Ishikawa (cell line): ENCODE results near the gene TCL1B.

ENCODE experiments used
- EP300 ChIP-seq: IDR thresholded peaks from 2 replicates; pipeline ENCODE4 v1.6.1; 2012; ENCODE audit warnings: borderline replicate concordance
- REST ChIP-seq: IDR thresholded peaks from 2 replicates; pipeline ENCODE4 v1.6.1; 2012; ENCODE audit warnings: low read depth, mild to moderate bottlenecking
- USF1 ChIP-seq: IDR thresholded peaks from 2 replicates; pipeline ENCODE4 v1.6.1; 2012
- YY1 ChIP-seq: IDR thresholded peaks from 2 replicates; pipeline ENCODE4 v1.6.1; 2012; ENCODE audit warnings: low read depth

- TF ChIP-seq REST = no peak
- no peak for TF ChIP-seq EP300
- no peak for TF ChIP-seq USF1
- no peak for TF ChIP-seq YY1
These were observed 5.9 kb downstream of the TCL1B start for GRCh38 chr14:95692109-95692508.
